HepG2 (cell line): ENCODE measurements around the gene TM9SF3. TPM values are rescaled to one million over a fixed set of nuclear protein-coding genes. Genes with fewer than 3 reads are reported as not detected.

Experiments
- AHR ChIP-seq: IDR thresholded peaks from 2 replicates; pipeline ENCODE4 v1.6.1; 2018; ENCODE audit warnings: missing genetic modification reagents, missing compliant biosample characterization
- CHD4 ChIP-seq: fragments of 200-600 bp; sonication (generic); IDR thresholded peaks from 2 replicates; pipeline ENCODE4 v1.7.0; 2017; ENCODE audit warnings: mild to moderate bottlenecking, low read length, borderline replicate concordance
- FOXM1 ChIP-seq: sonication (generic); formaldehyde crosslinking; IDR thresholded peaks from 2 replicates; pipeline ENCODE4 v1.5.0; 2020; ENCODE audit warnings: missing genetic modification reagents
- HNRNPLL ChIP-seq: fragments of 200-400 bp; formaldehyde crosslinking; IDR thresholded peaks from 2 replicates; pipeline ENCODE4 v1.6.1; 2017; ENCODE audit warnings: mild to moderate bottlenecking, low read depth, low read length; ENCODE audit not compliant: poor library complexity, severe bottlenecking
- PATZ1 ChIP-seq: sonication (generic); formaldehyde crosslinking; IDR thresholded peaks from 2 replicates; pipeline ENCODE4 v1.4.0; 2020; ENCODE audit warnings: missing genetic modification reagents
- PCBP1 ChIP-seq: fragments of 200-400 bp; formaldehyde crosslinking; IDR thresholded peaks from 2 replicates; pipeline ENCODE4 v1.6.1; 2017; ENCODE audit warnings: mild to moderate bottlenecking, low read depth, low read length, borderline replicate concordance
- SMAD9 ChIP-seq: sonication (generic); formaldehyde crosslinking; IDR thresholded peaks from 2 replicates; pipeline ENCODE4 v1.5.1; 2020; ENCODE audit warnings: mild to moderate bottlenecking, missing genetic modification reagents
- TRIM22 ChIP-seq: fragments of 450-650 bp; IDR thresholded peaks from 2 replicates; pipeline ENCODE4 v1.6.1; 2017
- ZKSCAN8 ChIP-seq: IDR thresholded peaks from 2 replicates; pipeline ENCODE4 v1.6.1; 2016; ENCODE audit warnings: borderline replicate concordance, missing genetic modification reagents, missing compliant biosample characterization
- ZNF343 ChIP-seq: sonication (generic); formaldehyde crosslinking; IDR thresholded peaks from 2 replicates; pipeline ENCODE4 v1.4.0; 2020; ENCODE audit warnings: mild to moderate bottlenecking, missing genetic modification reagents
- ZNF350 ChIP-seq: sonication (generic); formaldehyde crosslinking; IDR thresholded peaks from 2 replicates; pipeline ENCODE4 v1.4.0; 2020; ENCODE audit warnings: mild to moderate bottlenecking, low read depth, missing genetic modification reagents, borderline replicate concordance
- ZNF850 ChIP-seq: sonication (generic); formaldehyde crosslinking; conservative IDR thresholded peaks from 2 replicates; pipeline ENCODE4 v1.9.0; 2021; ENCODE audit warnings: mild to moderate bottlenecking, missing genetic modification reagents
- polyA plus RNA-seq, 8 experiments: library from polyadenylated mRNA; depleted of rRNA in 3 of 8; stranded (reverse) in 7 of 8; unstranded in 1 of 8; fragments of >200 nt; fragmentation: Illumina TruSeq in 4 of 8; extraction: Trizol in 4 of 8; gene quantifications; 2 replicates each; pipeline versions ENCODE4 v1.2.1 to v1.2.3, GENCODE V29; 2011 to 2016; ENCODE audit warnings: low read depth in 4 of 8, missing spikeins in 1 of 8, mixed read lengths in 1 of 8; ENCODE audit not compliant: insufficient read depth in 1 of 8
- total RNA-seq, 5 experiments: library from RNA; depleted of rRNA; stranded (reverse); fragments of >200 nt; fragmentation: Illumina TruSeq; extraction: Trizol; gene quantifications; 2 replicates each; pipeline ENCODE4 v1.2.3, GENCODE V29; 2016; ENCODE audit warnings: low read depth in 1 of 5

TM9SF3 gene
- total and polyA plus RNA-seq, 2 of the 13 experiments (the other 11 are each of a cell fraction or from before 2014, with no cell fraction given), result 43.8 to 120 TPM

GRCh38 chr10:96512524-96513304 is 74.1 kb downstream of the TM9SF3 start (continued):
- TF ChIP-seq ZKSCAN8, result no peak
- TF ChIP-seq CHD4, result no peak
- TF ChIP-seq ZNF343 (CRISPR knock-in tag), result no peak
- TF ChIP-seq PCBP1, result no peak
- peak; percentile 79 for TF ChIP-seq HNRNPLL
- TF ChIP-seq ZNF850 (CRISPR knock-in tag), result no peak
- no peak for TF ChIP-seq FOXM1 (CRISPR knock-in tag)
- TF ChIP-seq PATZ1 (CRISPR knock-in tag), result no peak
- TF ChIP-seq SMAD9 (CRISPR knock-in tag), result no peak
- TF ChIP-seq AHR, result no peak
- no peak for TF ChIP-seq TRIM22
- TF ChIP-seq ZNF350 (CRISPR knock-in tag), result no peak
